ENCODE data around the gene SHB. TPM values are rescaled to one million over a fixed set of nuclear protein-coding genes. Genes with fewer than 3 reads are reported as not detected.
A peak's percentile ranks its signal among the peaks of the same experiment; 100 is the strongest.

The SHB gene
- total RNA-seq, 2 donors from 2014 or later = 1.0 to 1.6 TPM

DNA sequence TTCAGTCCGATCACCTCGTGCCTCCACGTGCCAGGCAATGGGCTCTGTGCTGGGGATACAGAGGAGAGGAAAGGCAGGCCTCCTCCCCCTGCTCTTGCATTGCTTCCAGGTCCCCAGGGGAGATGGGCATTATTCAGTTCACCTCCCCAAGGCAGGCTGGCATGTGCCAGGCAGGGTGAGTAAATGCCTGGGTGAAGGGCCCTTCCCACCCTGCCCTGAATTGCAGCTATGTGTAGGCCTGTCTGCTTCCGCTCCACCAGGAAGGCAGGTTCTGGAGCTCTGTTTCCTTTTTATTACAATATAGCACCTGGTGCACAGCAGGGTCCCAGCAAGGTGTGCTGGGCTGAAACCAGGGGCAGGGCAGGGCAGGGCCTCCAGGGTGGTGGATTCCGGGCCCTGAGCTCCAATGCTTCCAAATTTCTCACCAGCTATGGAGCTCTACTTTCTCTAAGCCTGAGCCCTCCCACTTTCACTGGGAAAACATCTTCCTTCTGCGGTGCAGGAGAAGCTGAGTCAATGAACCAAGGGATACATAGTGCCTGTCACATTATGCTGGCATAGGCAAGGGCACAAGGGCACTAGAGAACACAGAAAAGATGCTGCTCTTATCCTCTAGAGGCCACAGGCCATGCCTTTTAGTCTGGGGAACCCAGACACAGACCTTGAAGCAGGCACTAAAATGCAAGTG lies 42.0 kb downstream of the SHB start:
- Mint-ChIP-seq H3K36me3 (ENCODE audit: insufficient read depth in 2 of 2) (no peaks in the 10 kb centered on the region), H3K4me1 (ENCODE audit: low read depth) (peaks cover 7% of the 10 kb centered on the region), H3K9me3 (no peaks in the 10 kb centered on the region), H3K27ac (no peak overlapping the region), H3K4me3 (no peak overlapping the region), H3K27me3 (ENCODE audit: low read depth) (no peaks in the 10 kb centered on the region)
- DNase-seq (no peak), ATAC-seq (replicated peaks in 1 of 2) (no peak)

- Mint-ChIP-seq H3K9me3 (no peaks in the 10 kb centered on the region), H3K4me3 (no peak overlapping the region), H3K27ac (no peak overlapping the region), H3K36me3 (ENCODE audit: insufficient read depth in 2 of 2) (no peaks in the 10 kb centered on the region), H3K4me1 (ENCODE audit: low read depth) (peaks cover 7% of the 10 kb centered on the region), H3K27me3 (ENCODE audit: low read depth) (no peaks in the 10 kb centered on the region)
- DNase-seq = no peak
- ATAC-seq (replicated peaks in 1 of 2) = no peak
Measured at GRCh38 chr9:38026021-38026809, 42.8 kb downstream of the SHB start.

GRCh38 chr9:38025166-38025565 lies 43.9 kb downstream of the SHB start:
- Mint-ChIP-seq H3K27ac (no peak overlapping the region), H3K9me3 (no peaks in the 10 kb centered on the region), H3K4me3 (no peak overlapping the region), H3K36me3 (ENCODE audit: insufficient read depth in 2 of 2) (no peaks in the 10 kb centered on the region), H3K27me3 (ENCODE audit: low read depth) (no peaks in the 10 kb centered on the region), H3K4me1 (ENCODE audit: low read depth) (peaks cover 4% of the 10 kb centered on the region)
- DNase-seq (no peak), ATAC-seq (replicated peaks in 1 of 2) (no peak)

DNA sequence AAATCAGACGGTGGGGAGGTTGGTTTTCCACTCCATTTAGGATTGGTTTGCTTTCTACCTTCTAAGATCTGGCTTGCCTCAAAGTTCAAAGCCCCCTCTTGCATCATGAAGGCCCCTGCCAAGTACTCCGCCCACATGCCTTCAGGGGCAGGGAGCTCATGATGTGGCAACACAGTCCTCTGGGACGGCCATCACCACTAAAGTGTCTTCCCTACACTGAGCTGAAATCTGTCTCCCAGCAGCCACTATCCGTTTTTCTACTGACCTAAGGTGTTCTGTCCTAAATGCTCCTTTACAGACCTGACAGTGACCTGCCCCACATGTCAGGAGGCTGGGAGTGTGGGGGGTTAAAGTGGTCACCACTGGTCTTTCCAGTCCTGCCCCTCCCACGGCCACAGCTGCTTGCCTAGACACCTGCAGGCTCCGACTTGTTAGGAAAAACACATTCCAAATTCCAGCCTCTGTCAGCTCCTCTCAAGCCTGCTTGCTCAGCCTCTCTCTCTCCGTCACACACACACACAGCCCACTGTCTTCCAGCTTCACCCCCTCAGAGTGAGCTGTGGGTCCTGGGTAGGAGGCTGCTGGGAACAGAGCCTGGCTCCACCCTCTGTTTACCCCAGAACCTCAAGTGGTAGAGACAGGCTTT lies 44.9 kb downstream of the SHB start:
- no peaks in the 10 kb centered on the region for H3K9me3 Mint-ChIP-seq
- no peak for DNase-seq
- H3K4me3 Mint-ChIP-seq = no peak overlapping the region
- no peaks in the 10 kb centered on the region for H3K36me3 Mint-ChIP-seq (ENCODE audit: insufficient read depth in 2 of 2)
- no peak for ATAC-seq (replicated peaks in 1 of 2)
- no peaks in the 10 kb centered on the region for H3K4me1 Mint-ChIP-seq (ENCODE audit: low read depth)
- no peak overlapping the region for H3K27ac Mint-ChIP-seq
- no peaks in the 10 kb centered on the region for H3K27me3 Mint-ChIP-seq (ENCODE audit: low read depth)

GRCh38 chr9:38023661-38024035 lies 45.4 kb downstream of the SHB start:
- H3K27ac Mint-ChIP-seq = no peak overlapping the region
- H3K27me3 Mint-ChIP-seq (ENCODE audit: low read depth) = no peaks in the 10 kb centered on the region
- no peaks in the 10 kb centered on the region for H3K9me3 Mint-ChIP-seq
- ATAC-seq (replicated peaks in 1 of 2) = no peak
- no peak for DNase-seq
- H3K4me3 Mint-ChIP-seq = no peak overlapping the region
- no peaks in the 10 kb centered on the region for H3K4me1 Mint-ChIP-seq (ENCODE audit: low read depth)
- no peaks in the 10 kb centered on the region for H3K36me3 Mint-ChIP-seq (ENCODE audit: insufficient read depth in 2 of 2)

DNA sequence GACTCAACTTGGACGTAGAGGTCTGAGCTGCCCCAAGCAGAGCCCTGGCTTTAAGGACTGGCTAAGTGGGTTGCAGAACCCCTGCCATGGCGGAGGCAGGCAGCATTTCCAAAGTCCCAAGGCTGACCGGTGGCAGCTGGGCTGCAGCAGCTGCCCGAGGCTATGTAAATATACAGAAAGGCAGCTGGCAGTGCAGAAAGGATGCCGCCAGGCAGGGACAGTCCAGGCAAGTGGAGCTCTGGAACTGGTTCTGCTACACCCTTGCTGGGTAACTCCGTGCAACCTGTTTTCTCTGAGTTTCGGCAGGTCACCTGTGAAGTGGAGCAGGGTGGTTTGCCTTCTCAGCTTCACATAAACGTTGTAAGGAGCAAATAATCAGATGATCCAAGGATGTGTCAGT lies 46.0 kb downstream of the SHB start:
- ATAC-seq (replicated peaks in 1 of 2) (no peak), DNase-seq (no peak)
- Mint-ChIP-seq H3K4me3 (no peak overlapping the region), H3K27ac (no peak overlapping the region), H3K9me3 (no peaks in the 10 kb centered on the region), H3K4me1 (ENCODE audit: low read depth) (no peaks in the 10 kb centered on the region), H3K27me3 (ENCODE audit: low read depth) (no peaks in the 10 kb centered on the region), H3K36me3 (ENCODE audit: insufficient read depth in 2 of 2) (no peaks in the 10 kb centered on the region)

DNA sequence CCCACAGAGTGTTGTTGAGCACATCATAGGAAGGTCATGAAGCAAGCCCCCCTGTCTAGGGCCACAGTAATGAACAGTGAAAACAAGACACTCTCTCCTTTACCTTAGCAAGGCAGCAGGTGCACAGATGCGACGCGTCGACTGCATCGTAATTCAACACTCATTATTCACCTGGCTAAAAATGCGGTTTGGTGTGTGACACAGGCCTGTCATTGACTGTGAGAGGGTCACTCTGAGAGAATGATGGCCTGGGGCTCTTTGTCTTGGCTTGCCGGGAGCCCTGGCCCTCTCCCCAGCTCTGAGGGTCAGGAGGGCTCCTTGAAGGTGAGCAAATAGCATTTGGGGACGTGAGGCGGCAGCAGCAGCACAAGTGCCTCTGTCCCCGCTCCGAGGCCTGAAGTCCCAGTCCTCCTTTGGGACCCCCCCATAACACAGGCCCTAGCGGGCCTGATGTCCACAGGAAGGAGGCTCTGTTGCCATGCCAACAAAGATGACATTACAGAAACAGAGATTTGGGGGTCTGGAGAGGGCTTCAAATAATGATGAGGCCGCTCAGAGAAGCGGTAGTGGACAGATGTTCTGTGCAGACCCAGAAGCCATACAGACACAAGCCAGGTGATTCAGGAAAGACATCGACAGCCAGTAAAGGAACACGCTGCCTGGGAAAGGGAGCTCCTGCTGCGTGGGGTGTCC lies 46.7 kb downstream of the SHB start:
- no peaks in the 10 kb centered on the region for H3K27me3 Mint-ChIP-seq (ENCODE audit: low read depth)
- DNase-seq (no peak), ATAC-seq (replicated peaks in 1 of 2) (no peak)
- no peak overlapping the region for H3K27ac Mint-ChIP-seq
- no peaks in the 10 kb centered on the region for H3K36me3 Mint-ChIP-seq (ENCODE audit: insufficient read depth in 2 of 2)
- no peak overlapping the region for H3K4me3 Mint-ChIP-seq
- no peaks in the 10 kb centered on the region for H3K4me1 Mint-ChIP-seq (ENCODE audit: low read depth)
- H3K9me3 Mint-ChIP-seq = no peaks in the 10 kb centered on the region

DNA sequence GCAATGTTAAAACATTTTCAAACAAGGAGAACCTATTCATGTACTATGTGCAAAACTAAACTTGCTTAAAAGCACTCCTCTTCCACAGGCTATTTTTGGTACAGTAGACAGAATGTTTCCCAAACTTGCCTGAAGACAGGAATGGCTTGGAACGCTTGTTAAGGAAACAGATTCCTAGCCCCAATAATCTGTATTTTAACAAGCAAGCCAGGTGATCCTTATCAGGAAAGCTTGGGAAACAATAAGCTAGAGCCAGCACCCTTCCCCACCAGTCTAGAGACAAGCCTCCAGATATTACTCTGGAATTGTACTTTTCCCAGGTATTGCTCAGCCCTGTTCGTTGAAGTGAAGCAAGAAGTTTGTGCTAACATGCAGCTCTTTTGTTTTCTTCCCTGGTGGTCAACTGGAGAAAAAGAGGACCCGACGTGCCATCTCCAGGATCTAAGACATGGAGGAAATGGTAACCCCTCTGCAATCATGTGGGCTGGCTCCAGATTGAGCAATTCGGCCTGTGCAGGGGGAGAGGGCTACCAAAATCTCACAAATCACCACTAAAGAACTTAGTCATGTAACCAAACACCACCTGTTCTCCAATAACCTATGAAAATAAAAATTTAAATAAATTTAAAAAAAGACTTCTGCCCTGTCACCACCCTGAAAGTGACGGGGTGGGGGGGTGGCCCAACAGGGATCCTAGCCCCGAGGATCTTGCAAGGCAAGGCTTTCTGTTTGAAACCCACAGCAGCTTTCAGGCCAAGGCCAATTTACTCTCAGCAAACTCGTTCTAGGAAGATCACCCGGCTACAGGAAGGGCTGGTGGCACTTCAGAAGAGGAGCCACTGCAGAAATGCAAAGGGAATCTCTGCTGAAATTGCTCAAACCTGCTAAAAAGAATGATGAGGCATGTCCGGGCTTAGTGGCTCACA lies 48.6 kb downstream of the SHB start:
- H3K4me1 Mint-ChIP-seq (ENCODE audit: low read depth) = no peaks in the 10 kb centered on the region
- no peak for ATAC-seq (replicated peaks in 1 of 2)
- no peaks in the 10 kb centered on the region for H3K27me3 Mint-ChIP-seq (ENCODE audit: low read depth)
- no peaks in the 10 kb centered on the region for H3K36me3 Mint-ChIP-seq (ENCODE audit: insufficient read depth in 2 of 2)
- no peak overlapping the region for H3K27ac Mint-ChIP-seq
- no peaks in the 10 kb centered on the region for H3K9me3 Mint-ChIP-seq
- H3K4me3 Mint-ChIP-seq = no peak overlapping the region
- DNase-seq = no peak

DNA sequence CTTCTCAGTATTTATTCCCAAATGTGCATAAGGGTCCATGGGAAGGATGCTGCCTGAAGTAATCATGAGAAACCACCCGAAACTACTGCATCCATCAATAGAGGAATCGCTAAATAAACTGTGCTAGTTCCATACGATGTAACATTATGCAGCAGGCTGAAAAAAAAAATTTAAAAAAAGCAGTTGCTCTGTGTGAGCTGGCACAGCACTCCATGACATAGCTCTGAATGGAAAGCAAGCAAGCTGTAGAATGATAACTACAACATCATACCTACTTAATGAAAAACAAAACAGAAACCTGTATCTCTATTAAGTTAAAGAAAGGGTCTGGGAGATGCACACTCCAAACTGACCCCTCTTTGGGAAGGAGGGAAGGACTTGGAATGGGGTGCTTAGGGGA lies 49.3 kb downstream of the SHB start:
- ATAC-seq (replicated peaks in 1 of 2) (no peak), DNase-seq (no peak)
- Mint-ChIP-seq H3K9me3 (no peaks in the 10 kb centered on the region), H3K4me3 (no peak overlapping the region), H3K27ac (no peak overlapping the region), H3K27me3 (ENCODE audit: low read depth) (no peaks in the 10 kb centered on the region), H3K4me1 (ENCODE audit: low read depth) (no peaks in the 10 kb centered on the region), H3K36me3 (ENCODE audit: insufficient read depth in 2 of 2) (no peaks in the 10 kb centered on the region)

DNA sequence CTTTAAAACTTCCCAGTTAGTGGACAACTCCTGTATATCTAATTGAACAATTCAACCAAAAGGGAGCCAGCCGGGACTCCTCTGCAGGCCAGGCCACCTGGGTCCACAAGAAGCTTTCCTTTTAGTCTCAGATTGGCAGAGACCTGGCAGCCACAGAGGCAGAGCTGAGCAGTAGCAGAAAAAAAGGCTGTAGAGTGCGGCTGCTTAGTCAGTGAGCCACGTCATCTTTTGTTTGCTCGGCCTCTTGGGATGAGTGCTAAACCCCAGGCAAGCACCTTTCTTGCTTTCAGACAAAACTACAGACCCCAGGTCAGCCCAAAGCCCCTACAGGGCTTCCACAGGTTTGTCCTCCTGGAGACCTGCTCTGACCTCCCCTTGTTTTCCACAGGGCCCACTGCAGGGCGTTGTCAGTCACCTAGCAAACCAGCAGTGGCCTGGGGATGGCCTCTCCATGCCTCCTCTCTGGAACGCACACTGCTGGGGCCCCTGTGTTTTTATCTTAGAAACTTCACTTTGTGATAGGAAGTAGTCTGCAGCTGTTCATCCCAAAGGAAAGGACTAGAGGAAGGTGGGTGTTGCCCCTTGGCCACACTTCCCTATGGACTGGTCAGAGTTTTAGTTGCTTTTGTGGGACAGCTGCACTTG lies 49.9 kb downstream of the SHB start:
- DNase-seq (no peak), ATAC-seq (replicated peaks in 1 of 2) (peak in 1 of 2 donors; percentile 23)
- Mint-ChIP-seq H3K4me1 (ENCODE audit: low read depth) (no peaks in the 10 kb centered on the region), H3K36me3 (ENCODE audit: insufficient read depth in 2 of 2) (no peaks in the 10 kb centered on the region), H3K27ac (no peak overlapping the region), H3K4me3 (no peak overlapping the region), H3K9me3 (no peaks in the 10 kb centered on the region), H3K27me3 (ENCODE audit: low read depth) (no peaks in the 10 kb centered on the region)

DNA sequence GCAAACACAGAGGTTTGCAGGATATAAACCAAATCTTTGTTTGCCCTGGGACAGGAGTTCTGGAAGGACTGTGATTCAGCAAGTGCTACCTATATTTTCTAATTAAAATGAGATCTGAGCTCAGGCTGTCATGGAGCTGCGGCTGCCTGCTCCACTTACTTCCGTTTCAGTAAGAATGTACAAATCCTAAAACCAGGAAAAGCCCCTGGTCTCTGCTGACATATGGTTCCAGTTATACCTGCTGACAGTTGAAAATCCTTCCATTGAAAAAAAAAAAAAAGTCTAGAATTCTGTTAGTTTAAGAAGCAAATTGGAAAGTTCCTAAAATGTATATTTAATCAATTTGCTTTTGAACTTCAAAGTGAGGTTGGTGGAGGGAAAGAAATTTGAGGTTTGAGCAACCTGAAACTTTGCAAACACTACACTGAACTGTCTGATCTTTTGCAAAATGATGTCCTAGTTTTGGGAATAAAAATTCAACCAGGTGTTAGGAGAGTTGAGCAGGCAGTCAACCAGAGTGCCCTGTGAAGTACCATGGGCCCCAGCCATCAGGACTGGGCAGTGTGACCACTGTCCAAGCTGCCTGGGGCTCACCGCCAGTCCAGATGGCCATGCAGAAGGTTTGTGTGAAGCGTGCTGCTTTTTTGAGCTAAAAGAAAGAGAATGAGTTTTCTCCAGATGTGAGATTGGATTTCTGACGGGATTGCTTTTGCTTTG lies 50.6 kb downstream of the SHB start:
- no peaks in the 10 kb centered on the region for H3K36me3 Mint-ChIP-seq (ENCODE audit: insufficient read depth in 2 of 2)

GRCh38 chr9:38017885-38018186 lies 51.2 kb downstream of the SHB start:
- H3K36me3 Mint-ChIP-seq (ENCODE audit: insufficient read depth in 2 of 2) = no peaks in the 10 kb centered on the region
- H3K27ac Mint-ChIP-seq = no peak overlapping the region
- ATAC-seq (replicated peaks in 1 of 2) (no peak), DNase-seq (no peak)
- H3K9me3 Mint-ChIP-seq = no peaks in the 10 kb centered on the region
- no peaks in the 10 kb centered on the region for H3K4me1 Mint-ChIP-seq (ENCODE audit: low read depth)
- no peak overlapping the region for H3K4me3 Mint-ChIP-seq
- H3K27me3 Mint-ChIP-seq (ENCODE audit: low read depth) = no peaks in the 10 kb centered on the region

More for the DNA sequence above, 50.6 kb downstream of the SHB start:
- no peaks in the 10 kb centered on the region for H3K9me3 Mint-ChIP-seq
- no peaks in the 10 kb centered on the region for H3K27me3 Mint-ChIP-seq (ENCODE audit: low read depth)
- no peaks in the 10 kb centered on the region for H3K4me1 Mint-ChIP-seq (ENCODE audit: low read depth)
- ATAC-seq (replicated peaks in 1 of 2) (no peak), DNase-seq (no peak)
- no peak overlapping the region for H3K27ac Mint-ChIP-seq
- no peak overlapping the region for H3K4me3 Mint-ChIP-seq

Data from activated T-cell treated with anti-CD3 and anti-CD28 coated beads, Interleukin-2, amount 50 U/mL, for 72 hours (primary cell).